ENCODE data around the gene LCE3E.

DNA sequence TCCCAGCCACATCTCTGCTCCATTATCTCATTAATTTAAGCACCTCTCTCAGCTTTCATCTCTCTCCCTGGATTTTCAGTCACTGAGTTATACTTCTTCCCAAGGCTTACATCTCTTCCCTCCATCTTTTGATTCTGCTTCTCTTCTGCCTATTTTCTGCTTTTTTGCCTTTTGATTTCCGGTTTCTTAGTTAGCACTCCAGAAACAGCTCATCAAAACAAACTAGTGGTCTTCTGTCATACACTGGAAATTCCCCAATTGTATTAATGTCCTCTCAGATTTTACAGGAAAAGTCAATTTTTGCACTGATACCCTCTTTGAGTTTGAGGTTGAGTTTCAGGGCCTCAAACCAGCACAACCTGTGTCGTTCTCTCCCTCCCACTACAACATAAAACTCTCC, 1.5 kb downstream of the LCE3E start:
- TF ChIP-seq, protein P1, sequence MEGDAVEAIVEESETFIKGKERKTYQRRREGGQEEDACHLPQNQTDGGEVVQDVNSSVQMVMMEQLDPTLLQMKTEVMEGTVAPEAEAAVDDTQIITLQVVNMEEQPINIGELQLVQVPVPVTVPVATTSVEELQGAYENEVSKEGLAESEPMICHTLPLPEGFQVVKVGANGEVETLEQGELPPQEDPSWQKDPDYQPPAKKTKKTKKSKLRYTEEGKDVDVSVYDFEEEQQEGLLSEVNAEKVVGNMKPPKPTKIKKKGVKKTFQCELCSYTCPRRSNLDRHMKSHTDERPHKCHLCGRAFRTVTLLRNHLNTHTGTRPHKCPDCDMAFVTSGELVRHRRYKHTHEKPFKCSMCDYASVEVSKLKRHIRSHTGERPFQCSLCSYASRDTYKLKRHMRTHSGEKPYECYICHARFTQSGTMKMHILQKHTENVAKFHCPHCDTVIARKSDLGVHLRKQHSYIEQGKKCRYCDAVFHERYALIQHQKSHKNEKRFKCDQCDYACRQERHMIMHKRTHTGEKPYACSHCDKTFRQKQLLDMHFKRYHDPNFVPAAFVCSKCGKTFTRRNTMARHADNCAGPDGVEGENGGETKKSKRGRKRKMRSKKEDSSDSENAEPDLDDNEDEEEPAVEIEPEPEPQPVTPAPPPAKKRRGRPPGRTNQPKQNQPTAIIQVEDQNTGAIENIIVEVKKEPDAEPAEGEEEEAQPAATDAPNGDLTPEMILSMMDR (IDR thresholded peaks at IDR 0.05; ENCODE audit: insufficient read depth, low read depth, low read length): no peak
- no peak for TF ChIP-seq EZH2 (IDR thresholded peaks at IDR 0.05; ENCODE audit: insufficient read depth, low read length)
